HCT116 (cell line): ENCODE data around the gene SORL1. TPM values are rescaled to one million over a fixed set of nuclear protein-coding genes. Genes with fewer than 3 reads are reported as not detected.

Experiments used
- ATAC-seq: fragments of 200-7000 bp; cut with Tn5 transposase; 2 replicates; pipeline ENCODE4 v1.9.1; 2020; ENCODE audit warnings: mild to moderate bottlenecking, moderate library complexity
- BruUV-seq: library from RNA; stranded (reverse); fragments of 400-500 nt; replicated peaks from 2 replicates; lab custom pipeline; 2021; lab: Mats Ljungman, UMichigan
- CTCF ChIA-PET: fragments of 300-600 bp; sonication (Branson Sonifier 250); formaldehyde crosslinking; loops from one replicate; lab custom pipeline; 2021; ENCODE audit warnings: antibody characterized with exemption; lab: Charles Lee
- POLR2A ChIA-PET: fragments of 300-600, 350-600 bp; sonication (Branson Sonifier 250); formaldehyde crosslinking; loops from one replicate; lab custom pipeline; 2021; ENCODE audit warnings: antibody characterized with exemption; lab: Charles Lee
- RAD21 ChIA-PET, 2 experiments: fragments of 300-600 bp; sonication (Branson Sonifier 250); formaldehyde crosslinking; loops; one replicate each; lab custom pipeline; 2023; ENCODE audit warnings: low total read pairs in 2 of 2; ENCODE audit not compliant: uncharacterized antibody in 2 of 2, unreplicated experiment in 2 of 2, low non-redundant PET in 1 of 2; lab: Charles Lee
- DNase-seq: peaks from one replicate; pipeline ENCODE4 v3.0.0-alpha.2; 2010; ENCODE audit warnings: low read depth, low spot score
- H2AFZ ChIP-seq: fragments of 200-600 bp; shearing (Covaris generic), sonication (generic); 2 replicates; pipeline ENCODE4 v1.6.1; 2017; ENCODE audit warnings: low read depth, mixed run types, mixed read lengths, antibody characterized with exemption, low read length; ENCODE audit not compliant: poor library complexity, severe bottlenecking
- H3K27ac ChIP-seq: 2 replicates; pipeline ENCODE4 v1.5.1; 2012; ENCODE audit warnings: low read depth, low read length
- H3K27me3 ChIP-seq: fragments of 200-600 bp; sonication (generic); 2 replicates; pipeline ENCODE4 v1.6.1; 2016; ENCODE audit warnings: mixed run types, low read length, mixed read lengths; ENCODE audit not compliant: insufficient read depth
- H3K36me3 ChIP-seq, 2 experiments: fragments of 200-500 bp in 1 of 2; fragments of 200-600 bp in 1 of 2; sonication (Bioruptor generic) in 1 of 2; sonication (generic) in 1 of 2; 2 replicates each; pipeline versions ENCODE4 v1.5.1 to v1.6.1; 2014 to 2016; ENCODE audit warnings: low read length in 2 of 2, inconsistent platforms in 1 of 2, mixed read lengths in 1 of 2, mixed run types in 1 of 2; ENCODE audit not compliant: insufficient read depth in 2 of 2, control insufficient read depth in 1 of 2
- H3K4me1 ChIP-seq, 2 experiments: fragments of 200-600 bp in 1 of 2; sonication (generic) in 1 of 2; 2 replicates each; pipeline versions ENCODE4 v1.5.1 to v1.6.1; 2012 to 2017; ENCODE audit warnings: low read length in 2 of 2, inconsistent platforms in 1 of 2, mild to moderate bottlenecking in 1 of 2, mixed read lengths in 1 of 2, mixed run types in 1 of 2, moderate library complexity in 1 of 2; ENCODE audit not compliant: insufficient read depth in 2 of 2, control insufficient read depth in 1 of 2
- H3K4me2 ChIP-seq: fragments of 200-600 bp; sonication (generic); 2 replicates; pipeline ENCODE4 v1.6.1; 2017; ENCODE audit warnings: mixed run types, low read length, mixed read lengths
- H3K4me3 ChIP-seq, 2 experiments: fragments of 200-600 bp in 1 of 2; sonication (generic) in 1 of 2; replicated peaks in 1 of 2; 2 replicates each; pipeline ENCODE4 v1.5.1; 2011 to 2016; ENCODE audit warnings: low read length in 2 of 2, control low read depth in 1 of 2, low read depth in 1 of 2, mild to moderate bottlenecking in 1 of 2, mixed read lengths in 1 of 2, mixed run types in 1 of 2
- H3K79me2 ChIP-seq: fragments of 200-600 bp; sonication (generic); 2 replicates; pipeline ENCODE4 v1.6.1; 2017; ENCODE audit warnings: mild to moderate bottlenecking, mixed run types, low read length, moderate library complexity, mixed read lengths; ENCODE audit not compliant: insufficient read depth
- H3K9ac ChIP-seq: fragments of 200-600 bp; sonication (generic); 2 replicates; pipeline ENCODE4 v1.6.1; 2016; ENCODE audit warnings: low read length, mixed read lengths
- H3K9me2 ChIP-seq: fragments of 200-600 bp; sonication (generic), shearing (Covaris generic); 2 replicates; pipeline ENCODE4 v1.6.1; 2017; ENCODE audit warnings: mixed run types, mild to moderate bottlenecking, moderate library complexity; ENCODE audit not compliant: insufficient read depth
- H3K9me3 ChIP-seq, 2 experiments: fragments of 200-500 bp in 1 of 2; fragments of 200-600 bp in 1 of 2; sonication (Bioruptor generic) in 1 of 2; sonication (generic) in 1 of 2; 2 replicates each; pipeline ENCODE4 v1.6.1; 2014 to 2017; ENCODE audit warnings: low read length in 2 of 2, mixed read lengths in 2 of 2, inconsistent platforms in 1 of 2, low read depth in 1 of 2, mild to moderate bottlenecking in 1 of 2, mixed run types in 1 of 2, moderate library complexity in 1 of 2; ENCODE audit not compliant: control insufficient read depth in 1 of 2, insufficient read depth in 1 of 2
- H4K20me1 ChIP-seq: fragments of 200-600 bp; sonication (generic), shearing (Covaris generic); 2 replicates; pipeline ENCODE4 v1.6.1; 2017; ENCODE audit warnings: mixed run types, mild to moderate bottlenecking, moderate library complexity; ENCODE audit not compliant: insufficient read depth
- CBX3 ChIP-seq: IDR thresholded peaks from 2 replicates; pipeline ENCODE4 v1.6.1; 2012; ENCODE audit warnings: low read depth
- CEBPB ChIP-seq: IDR thresholded peaks from 2 replicates; pipeline ENCODE4 v1.6.1; 2012; ENCODE audit warnings: low read depth
- CTCF ChIP-seq, 3 experiments: fragments of 200-600 bp in 1 of 3; sonication (generic) in 1 of 3; IDR thresholded peaks in 2 of 3; conservative IDR thresholded peaks in 1 of 3; 2 replicates each; pipeline ENCODE4 v1.5.1; 2012 to 2017; ENCODE audit warnings: low read depth in 2 of 3, low read length in 2 of 3, antibody characterized with exemption in 1 of 3, borderline replicate concordance in 1 of 3, control low read depth in 1 of 3, mild to moderate bottlenecking in 1 of 3, mixed read lengths in 1 of 3, mixed run types in 1 of 3, moderate library complexity in 1 of 3; ENCODE audit not compliant: insufficient read depth in 1 of 3
- EGR1 ChIP-seq: IDR thresholded peaks from 2 replicates; pipeline ENCODE4 v1.6.1; 2012; ENCODE audit warnings: low read depth
- ELF1 ChIP-seq: IDR thresholded peaks from 2 replicates; pipeline ENCODE4 v1.6.1; 2012; ENCODE audit warnings: low read depth, borderline replicate concordance
- EZH2 ChIP-seq: fragments of 200-600 bp; sonication (generic); IDR thresholded peaks from 2 replicates; pipeline ENCODE4 v1.6.1; 2017; ENCODE audit warnings: antibody characterized with exemption, mixed run types
- EZH2phosphoT487 ChIP-seq: fragments of 200-600 bp; IDR thresholded peaks from 2 replicates; pipeline ENCODE4 v1.6.1; 2018; ENCODE audit warnings: antibody characterized with exemption, borderline replicate concordance
- MAX ChIP-seq: IDR thresholded peaks from 2 replicates; pipeline ENCODE4 v1.6.1; 2012
- POLR2AphosphoS5 ChIP-seq: IDR thresholded peaks from 2 replicates; pipeline ENCODE4 v1.6.1; 2011; ENCODE audit warnings: mild to moderate bottlenecking, low read depth, low read length, moderate library complexity
- REST ChIP-seq: IDR thresholded peaks from 2 replicates; pipeline ENCODE4 v1.6.1; 2012; ENCODE audit warnings: low read depth
- SIN3A ChIP-seq: IDR thresholded peaks from 2 replicates; pipeline ENCODE4 v1.6.1; 2012; ENCODE audit warnings: low read depth
- SP1 ChIP-seq: IDR thresholded peaks from 2 replicates; pipeline ENCODE4 v1.6.1; 2012; ENCODE audit warnings: low read depth
- SRF ChIP-seq: IDR thresholded peaks from 2 replicates; pipeline ENCODE4 v1.6.1; 2012; ENCODE audit warnings: low read depth
- TCF7L2 ChIP-seq: IDR thresholded peaks from 2 replicates; pipeline ENCODE4 v1.7.0; 2011; ENCODE audit warnings: borderline replicate concordance, inconsistent platforms; ENCODE audit not compliant: insufficient read depth, insufficient read length; ENCODE audit errors: extremely low read depth
- ZFX ChIP-seq: fragments of 450-650 bp; IDR thresholded peaks from 2 replicates; pipeline ENCODE4 v1.6.1; 2017
- ZNF274 ChIP-seq: fragments of 200-500 bp; sonication (Bioruptor generic); IDR thresholded peaks from 2 replicates; pipeline ENCODE4 v1.6.1; 2014; ENCODE audit warnings: mild to moderate bottlenecking, low read depth, low read length, inconsistent platforms
- intact Hi-C: fragments of 100-400 bp; cut with micrococcal nuclease; formaldehyde crosslinking; loops from 2 replicates; pipeline ENCODE4 v1.10.0; 2022
- total RNA-seq: library from RNA; stranded (reverse); gene quantifications from one replicate; pipeline ENCODE4 v1.2.1, GENCODE V29; 2021; ENCODE audit not compliant: unreplicated experiment

SORL1 gene
- total RNA-seq, 1 experiment from 2014 or later = 17.4 TPM

- Histone ChIP-seq H3K79me2 (no peaks in the 10 kb centered on the region), H3K9me2 (no peaks in the 10 kb centered on the region), H2AFZ (no peak overlapping the region), H3K36me3 (no peaks in the 10 kb centered on the region), H3K4me3 (no peak overlapping the region), H3K4me2 (no peak overlapping the region), H3K9ac (no peak overlapping the region), H3K27me3 (no peaks in the 10 kb centered on the region), H3K9me3 (no peaks in the 10 kb centered on the region), H3K27ac (no peak overlapping the region), H4K20me1 (no peaks in the 10 kb centered on the region), H3K4me1 (peaks cover 0 to 9% of the 10 kb centered on the region in 2 experiments; a peak in 1 of 4 replicates)
- POLR2A ChIA-PET = no interaction called here
- intact Hi-C loops = no loop called here
- CTCF ChIA-PET = interaction anchor here (2.6 kb wide), 1 partner anchor 857 kb away, joined by 5 read pairs; no protein-coding TSS in a partner anchor
- no TSS peak for BruUV-seq
- TF ChIP-seq CEBPB = no peak
- TF ChIP-seq CTCF (IDR thresholded peaks at IDR 0.05 in 2 of 3, conservative IDR thresholded peaks at IDR 0.05 in 1 of 3; ENCODE audit: borderline replicate concordance in 1 of 3, insufficient read depth in 1 of 3, low read depth in 2 of 3, low read length in 2 of 3) = peak in 2 of 3 experiments; percentile 32 to 37; a peak in 4 of 6 replicates
- RAD21 ChIA-PET = no interaction called here
- DNase-seq (no peak), ATAC-seq (peak; percentile 55; the same call in 1 of the 2 replicates)
These were observed 196.2 kb downstream of the SORL1 start for GRCh38 chr11:121648306-121648705.

- Histone ChIP-seq H4K20me1 (no peaks in the 10 kb centered on the region), H3K36me3 (no peaks in the 10 kb centered on the region), H3K79me2 (no peaks in the 10 kb centered on the region), H2AFZ (no peak overlapping the region), H3K9me3 (no peaks in the 10 kb centered on the region), H3K9me2 (no peaks in the 10 kb centered on the region), H3K4me3 (no peak overlapping the region), H3K27ac (no peak overlapping the region), H3K4me2 (no peak overlapping the region), H3K4me1 (peaks cover 3 to 5% of the 10 kb centered on the region in 2 experiments; a peak in 3 of 4 replicates), H3K27me3 (no peaks in the 10 kb centered on the region), H3K9ac (no peak overlapping the region)
- no TSS peak for BruUV-seq
- intact Hi-C loops = loop anchor here (10.0 kb wide), 1 partner anchor 935 kb away; no protein-coding TSS in a partner anchor
- no peak for ATAC-seq
- CTCF ChIA-PET = interaction anchor here (2.6 kb wide), 1 partner anchor 856 kb away, joined by 5 read pairs; no protein-coding TSS in a partner anchor
- POLR2A ChIA-PET = no interaction called here
- RAD21 ChIA-PET = no interaction called here
- DNase-seq = no peak
- no peak for TF ChIP-seq ZNF274
- no peak for TF ChIP-seq MAX
- TF ChIP-seq ZFX = no peak
- no peak for TF ChIP-seq REST
- TF ChIP-seq SRF = no peak
- TF ChIP-seq EGR1 = no peak
- no peak for TF ChIP-seq SIN3A
- no peak for TF ChIP-seq CBX3
- no peak for TF ChIP-seq POLR2AphosphoS5
- TF ChIP-seq EZH2phosphoT487 = no peak
- no peak for TF ChIP-seq EZH2
- TF ChIP-seq TCF7L2 = no peak
- no peak for TF ChIP-seq SP1
- TF ChIP-seq ELF1 = no peak
These were observed 197.7 kb downstream of the SORL1 start for GRCh38 chr11:121649798-121650197.
